Right lobe of liver (tissue), 4 donors: ENCODE measurements around the gene HOXB5.

Source experiments
- POLR2A ChIP-seq: fragments of 450-650 bp; IDR thresholded peaks from one replicate; pipeline ENCODE4 v1.6.1; 2017; ENCODE audit warnings: antibody characterized with exemption, mild to moderate bottlenecking
- TF ChIP-seq, protein P1 (sequence below), 4 donors: fragments of 200-600 bp in 3 of 4; fragments of 450-650 bp in 1 of 4; IDR thresholded peaks; one replicate each; pipeline versions ENCODE4 v1.5.1 to v1.8.0; 2016 to 2022; ENCODE audit warnings: antibody characterized with exemption in 4 of 4, mild to moderate bottlenecking in 2 of 4
- donor health status: DM: no; HTN: no; CAD: no.
- donor health status: DM: no; HTN: no; CAD: no.
- donor health status: DM: no; HTN: yes; CAD: no.

DNA sequence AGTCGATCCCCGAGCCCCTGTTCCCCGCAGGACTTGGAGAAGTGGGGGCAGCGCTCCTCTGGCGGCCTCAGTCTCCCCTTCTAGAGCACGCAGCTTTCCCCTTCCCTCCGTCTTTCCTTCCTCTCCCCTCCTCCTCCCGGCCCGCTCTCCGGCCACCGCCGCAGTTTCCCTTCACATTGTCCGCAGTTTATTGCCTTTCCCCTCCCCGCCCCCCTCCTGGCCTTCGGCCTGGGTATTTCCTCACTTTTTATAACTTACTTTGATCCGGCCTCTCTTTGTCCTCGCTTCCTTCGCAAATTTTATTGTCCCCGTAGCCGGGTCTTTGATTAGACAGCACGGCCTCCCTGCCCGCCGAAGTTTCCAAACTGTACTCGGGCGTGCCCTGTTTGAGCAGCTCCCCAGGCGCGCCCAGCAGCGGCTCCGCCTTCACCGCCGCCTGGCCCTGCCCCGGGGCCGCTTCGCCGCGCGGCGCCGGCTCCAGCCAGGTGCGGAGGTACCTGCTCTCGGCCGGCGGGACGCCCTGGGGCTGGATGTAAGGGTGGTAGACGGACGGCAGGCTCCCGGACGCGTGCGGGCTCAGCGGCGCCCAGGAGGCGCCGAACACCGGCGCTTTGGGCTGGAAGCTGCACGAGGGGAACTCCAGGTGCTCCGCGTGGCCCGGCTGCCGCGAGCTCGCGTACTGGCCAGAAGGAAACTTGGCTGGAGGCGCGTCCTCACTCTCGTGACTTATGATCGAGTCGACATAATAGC, 32.1 kb upstream of the HOXB5 start:
- TF ChIP-seq, protein P1, sequence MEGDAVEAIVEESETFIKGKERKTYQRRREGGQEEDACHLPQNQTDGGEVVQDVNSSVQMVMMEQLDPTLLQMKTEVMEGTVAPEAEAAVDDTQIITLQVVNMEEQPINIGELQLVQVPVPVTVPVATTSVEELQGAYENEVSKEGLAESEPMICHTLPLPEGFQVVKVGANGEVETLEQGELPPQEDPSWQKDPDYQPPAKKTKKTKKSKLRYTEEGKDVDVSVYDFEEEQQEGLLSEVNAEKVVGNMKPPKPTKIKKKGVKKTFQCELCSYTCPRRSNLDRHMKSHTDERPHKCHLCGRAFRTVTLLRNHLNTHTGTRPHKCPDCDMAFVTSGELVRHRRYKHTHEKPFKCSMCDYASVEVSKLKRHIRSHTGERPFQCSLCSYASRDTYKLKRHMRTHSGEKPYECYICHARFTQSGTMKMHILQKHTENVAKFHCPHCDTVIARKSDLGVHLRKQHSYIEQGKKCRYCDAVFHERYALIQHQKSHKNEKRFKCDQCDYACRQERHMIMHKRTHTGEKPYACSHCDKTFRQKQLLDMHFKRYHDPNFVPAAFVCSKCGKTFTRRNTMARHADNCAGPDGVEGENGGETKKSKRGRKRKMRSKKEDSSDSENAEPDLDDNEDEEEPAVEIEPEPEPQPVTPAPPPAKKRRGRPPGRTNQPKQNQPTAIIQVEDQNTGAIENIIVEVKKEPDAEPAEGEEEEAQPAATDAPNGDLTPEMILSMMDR (IDR thresholded peaks at IDR 0.05): no peak
- TF ChIP-seq POLR2A: no peak
